Activated CD4-positive, alpha-beta T cell treated with anti-CD3 and anti-CD28 coated beads, Interleukin-2, amount 50 U/mL, for 16 hours (primary cell): ENCODE results near the gene MT3.
A peak's percentile ranks its signal among the peaks of the same experiment; 100 is the strongest.
"Not testable (repeated sequence)": the region's sequence is repeated elsewhere in the genome, so short reads cannot be mapped to it uniquely, and the experiment has no call there.

Source experiments
- DNase-seq: peaks from one replicate; pipeline ENCODE4 v3.0.0-alpha.2; 2020

The MT3 gene

GRCh38 chr16:56580391-56581048, 8.8 kb upstream of the MT3 start:
- DNase-seq = no peak

- DNase-seq = not testable (repeated sequence)
Measured at GRCh38 chr16:56582911-56583310, 6.4 kb upstream of the MT3 start.

GRCh38 chr16:56583351-56584168, 5.8 kb upstream of the MT3 start:
- DNase-seq = no peak

- no peak for DNase-seq
Measured at GRCh38 chr16:56584276-56584675, 5.1 kb upstream of the MT3 start.

- DNase-seq = no peak
Measured at GRCh38 chr16:56588781-56589140, 567 bp upstream of the MT3 start.

GRCh38 chr16:56591377-56592060, 2.2 kb downstream of the MT3 start:
- DNase-seq = no peak

GRCh38 chr16:56593573-56594291, 4.4 kb downstream of the MT3 start:
- DNase-seq = no peak

GRCh38 chr16:56594292-56594619, 4.9 kb downstream of the MT3 start:
- DNase-seq = no peak

GRCh38 chr16:56600398-56600999, 11.2 kb downstream of the MT3 start:
- peak; percentile 48 for DNase-seq

GRCh38 chr16:56601325-56601724, 12.0 kb downstream of the MT3 start:
- no peak for DNase-seq

GRCh38 chr16:56603589-56603988, 14.3 kb downstream of the MT3 start:
- no peak for DNase-seq

- DNase-seq = no peak
Measured at GRCh38 chr16:56604966-56605365, 15.6 kb downstream of the MT3 start.

- no peak for DNase-seq
Measured at GRCh38 chr16:56605475-56605874, 16.1 kb downstream of the MT3 start.

GRCh38 chr16:56606071-56606475, 16.7 kb downstream of the MT3 start:
- no peak for DNase-seq

GRCh38 chr16:56606476-56607108, 17.3 kb downstream of the MT3 start:
- DNase-seq = no peak

- DNase-seq = no peak
Measured at GRCh38 chr16:56607109-56607618, 17.8 kb downstream of the MT3 start.

- no peak for DNase-seq
Measured at GRCh38 chr16:56607675-56608042, 18.3 kb downstream of the MT3 start.

GRCh38 chr16:56608043-56608875, 18.9 kb downstream of the MT3 start, which contains the start of gene MT2A:
Gene MT2A, plus strand, starts transcription at chr16:56608584. Its CDS starts 72 bp downstream, at chr16:56608656.
- peak; percentile 95 for DNase-seq

- no peak for DNase-seq
Measured at GRCh38 chr16:56608876-56609462, 19.6 kb downstream of the MT3 start.

- DNase-seq = peak; percentile 87
Measured at GRCh38 chr16:56609463-56609921, 20.2 kb downstream of the MT3 start.
